Hippocampal formation (tissue), 2 donors: ENCODE data around the gene VASH2.
"Not testable (repeated sequence)": the region's sequence is repeated elsewhere in the genome, so short reads cannot be mapped to it uniquely, and the experiment has no call there.

Experiments
- DNase-seq, 2 donors: peaks; one replicate each; lab custom pipeline; 2025; lab: John Stamatoyannopoulos, UW

The VASH2 gene

GRCh38 chr1:212981025-212981495 lies 30.7 kb downstream of the VASH2 start:
- no peak for DNase-seq

- DNase-seq = no peak
Observed at GRCh38 chr1:212981571-212982328, 31.4 kb downstream of the VASH2 start.

- no peak for DNase-seq
Observed at GRCh38 chr1:212982430-212983152, 32.2 kb downstream of the VASH2 start.

GRCh38 chr1:212983482-212983881 lies 33.1 kb downstream of the VASH2 start:
- DNase-seq = no peak

- no peak for DNase-seq
Observed at GRCh38 chr1:212984522-212985291, 34.4 kb downstream of the VASH2 start.

GRCh38 chr1:212986551-212986950 lies 36.2 kb downstream of the VASH2 start:
- no peak for DNase-seq

- DNase-seq = no peak
Observed at GRCh38 chr1:212987702-212988322, 37.5 kb downstream of the VASH2 start.

GRCh38 chr1:212990276-212990675 lies 39.9 kb downstream of the VASH2 start:
- DNase-seq = no peak

- DNase-seq = not testable (repeated sequence)
Observed at GRCh38 chr1:212993960-212994359, 43.6 kb downstream of the VASH2 start.

GRCh38 chr1:212994926-212995325 lies 44.6 kb downstream of the VASH2 start:
- no peak for DNase-seq

GRCh38 chr1:213003256-213003655 lies 52.9 kb downstream of the VASH2 start:
- no peak for DNase-seq

GRCh38 chr1:213008564-213008963 lies 58.2 kb downstream of the VASH2 start:
- no peak for DNase-seq

- no peak for DNase-seq
Observed at GRCh38 chr1:213014642-213015041, 64.3 kb downstream of the VASH2 start.

- peak; percentile 93 to 96 for DNase-seq
Observed at GRCh38 chr1:213015099-213016050, 65.0 kb downstream of the VASH2 start, which contains the start of gene ANGEL2. Gene ANGEL2, minus strand, starts transcription at chr1:213015867. Its CDS starts 196 bp downstream, at chr1:213015671.

GRCh38 chr1:213017447-213018273 lies 67.3 kb downstream of the VASH2 start:
- no peak for DNase-seq

GRCh38 chr1:213019450-213019849 lies 69.1 kb downstream of the VASH2 start:
- no peak for DNase-seq

- no peak for DNase-seq
Observed at GRCh38 chr1:213020016-213020415, 69.7 kb downstream of the VASH2 start.

- DNase-seq = not testable (repeated sequence)
Observed at GRCh38 chr1:213027024-213027423, 76.7 kb downstream of the VASH2 start.

- DNase-seq = no peak
Observed at GRCh38 chr1:213032651-213033050, 82.3 kb downstream of the VASH2 start.

- DNase-seq = no peak
Observed at GRCh38 chr1:213034713-213035112, 84.4 kb downstream of the VASH2 start.
